ENCODE data around the gene STOM.

The STOM gene

GRCh38 chr9:121386442-121387175 is 16.6 kb upstream of the STOM start:
- H3K4me3 ChIP-seq (ENCODE audit: low read depth, low read length), result no peak overlapping the region
- no peak for TF ChIP-seq CTCF (IDR thresholded peaks at IDR 0.05; ENCODE audit: insufficient read depth, low read depth, low read length, missing control alignments)
- DNase-seq (ENCODE audit: low read depth), result no peak

GRCh38 chr9:121383715-121384114 is 13.7 kb upstream of the STOM start:
- no peak for TF ChIP-seq CTCF (IDR thresholded peaks at IDR 0.05; ENCODE audit: insufficient read depth, low read depth, low read length, missing control alignments)
- no peak overlapping the region for H3K4me3 ChIP-seq (ENCODE audit: low read depth, low read length)
- DNase-seq (ENCODE audit: low read depth), result no peak

DNA sequence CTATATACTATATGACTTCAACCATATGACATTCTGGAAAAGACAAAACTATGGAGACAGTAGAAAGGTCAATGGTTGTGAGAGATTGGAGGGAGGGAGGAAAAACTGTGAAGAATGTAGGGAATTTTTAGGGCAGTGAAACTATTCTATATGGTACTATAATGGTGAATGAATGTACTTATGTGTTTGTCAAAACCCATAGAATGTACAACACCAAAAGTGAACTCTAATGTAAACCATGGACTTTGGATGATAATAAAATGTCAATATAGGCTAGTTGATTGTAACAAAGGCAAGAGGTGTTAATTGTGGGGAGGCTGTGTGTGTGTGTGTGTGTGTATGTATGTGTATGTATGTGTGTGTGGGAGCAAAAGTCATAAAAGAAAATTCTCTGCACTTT is 10.8 kb upstream of the STOM start:
- no peak for DNase-seq (ENCODE audit: low read depth)
- no peak for TF ChIP-seq CTCF (IDR thresholded peaks at IDR 0.05; ENCODE audit: insufficient read depth, low read depth, low read length, missing control alignments)
- H3K4me3 ChIP-seq (ENCODE audit: low read depth, low read length), result no peak overlapping the region

- no peak overlapping the region for H3K4me3 ChIP-seq (ENCODE audit: low read depth, low read length)
- no peak for DNase-seq (ENCODE audit: low read depth)
- TF ChIP-seq CTCF (IDR thresholded peaks at IDR 0.05; ENCODE audit: insufficient read depth, low read depth, low read length, missing control alignments), result no peak
These were observed 6.3 kb upstream of the STOM start for GRCh38 chr9:121376214-121376830.

GRCh38 chr9:121373011-121373729 is 3.1 kb upstream of the STOM start:
- TF ChIP-seq CTCF (IDR thresholded peaks at IDR 0.05; ENCODE audit: insufficient read depth, low read depth, low read length, missing control alignments), result no peak
- no peak for DNase-seq (ENCODE audit: low read depth)

DNA sequence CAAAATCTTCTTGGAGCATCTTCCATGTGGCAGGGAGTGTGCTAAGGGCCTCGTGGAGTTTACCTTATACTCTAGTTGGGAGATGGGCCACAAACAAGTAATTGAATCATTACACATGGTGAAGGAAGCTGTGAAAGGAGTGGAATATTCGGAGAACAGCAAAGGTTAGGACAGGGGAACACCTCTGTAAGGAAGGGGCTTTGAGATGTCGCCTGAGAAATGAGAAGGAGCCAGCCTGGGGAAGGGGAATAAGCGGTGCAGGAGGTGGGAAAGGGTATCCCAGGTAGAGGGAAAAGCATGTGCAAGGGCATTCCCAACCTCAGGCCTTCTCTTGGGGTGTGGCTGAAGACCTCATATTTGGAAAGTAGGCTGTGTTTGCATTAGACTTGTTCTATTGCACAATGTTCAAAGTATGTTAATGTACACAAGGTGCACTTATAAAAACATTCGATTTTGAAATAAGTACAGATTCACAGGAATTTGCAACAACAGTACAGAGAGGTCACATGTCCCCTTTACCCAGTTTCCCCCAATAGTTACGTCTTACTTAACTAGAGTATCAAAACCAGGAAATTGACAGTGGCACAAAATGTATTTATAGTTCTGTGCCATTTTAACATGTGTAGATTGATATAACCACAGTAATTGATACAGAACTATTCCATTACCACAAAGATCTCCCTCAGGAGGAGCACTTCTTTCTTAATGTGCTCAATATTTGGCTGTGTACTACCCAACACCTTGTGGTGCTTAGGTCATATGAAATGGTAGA is 2.4 kb upstream of the STOM start:
- DNase-seq (ENCODE audit: low read depth), result no peak
- no peak for TF ChIP-seq CTCF (IDR thresholded peaks at IDR 0.05; ENCODE audit: insufficient read depth, low read depth, low read length, missing control alignments)
- H3K4me3 ChIP-seq (ENCODE audit: low read depth, low read length), result no peak overlapping the region

More at GRCh38 chr9:121373011-121373729, 3.1 kb upstream of the STOM start:
- no peak overlapping the region for H3K4me3 ChIP-seq (ENCODE audit: low read depth, low read length)
